HL-60 (cell line): ENCODE results near the gene C1orf105.

Experiments used
- POLR2AphosphoS5 ChIP-seq: IDR thresholded peaks from 2 replicates; pipeline ENCODE4 v1.6.1; 2012; ENCODE audit warnings: low read depth
- SPI1 ChIP-seq: IDR thresholded peaks from 2 replicates; pipeline ENCODE4 v1.6.1; 2012; ENCODE audit warnings: low read depth, mild to moderate bottlenecking, borderline replicate concordance
- TF ChIP-seq, protein P1 (sequence below): IDR thresholded peaks from 2 replicates; pipeline ENCODE4 v1.6.1; 2012; ENCODE audit warnings: low read depth; ENCODE audit not compliant: insufficient replicate concordance
- TF ChIP-seq, protein P2 (sequence below): IDR thresholded peaks from one replicate; pipeline ENCODE4 v1.5.1; 2011; ENCODE audit warnings: low read length, control low read depth, inconsistent platforms; ENCODE audit not compliant: insufficient read depth

DNA sequence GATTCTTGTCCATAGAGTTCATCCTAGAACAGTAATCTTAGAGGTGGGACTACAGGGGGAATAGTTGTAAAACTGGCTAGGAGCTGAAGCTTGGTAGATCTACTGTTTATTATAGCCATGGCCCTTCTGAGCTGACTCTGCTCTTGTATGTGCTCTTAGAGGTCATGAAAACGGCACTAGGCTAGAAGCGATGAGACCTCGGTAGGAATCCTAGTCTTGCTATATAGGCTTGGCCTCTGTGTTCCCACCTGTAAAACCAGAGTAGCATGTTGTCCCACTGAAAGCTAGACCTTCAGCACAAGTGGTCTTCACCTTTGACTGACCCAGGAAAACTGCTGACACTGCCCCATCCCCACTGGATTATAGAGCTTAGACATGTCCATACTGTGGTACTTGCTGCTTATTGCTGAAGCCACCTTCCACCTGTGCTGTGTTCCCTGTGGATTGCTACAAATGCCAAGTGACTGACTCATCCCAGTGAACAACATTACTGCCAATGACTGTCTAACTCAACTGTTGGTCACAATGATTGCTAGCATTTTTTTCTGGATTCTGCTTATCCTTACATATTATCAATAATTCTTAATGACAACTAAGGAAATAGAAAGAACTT is 46.4 kb downstream of the C1orf105 start:
- TF ChIP-seq POLR2AphosphoS5 = no peak
- TF ChIP-seq, protein P1, sequence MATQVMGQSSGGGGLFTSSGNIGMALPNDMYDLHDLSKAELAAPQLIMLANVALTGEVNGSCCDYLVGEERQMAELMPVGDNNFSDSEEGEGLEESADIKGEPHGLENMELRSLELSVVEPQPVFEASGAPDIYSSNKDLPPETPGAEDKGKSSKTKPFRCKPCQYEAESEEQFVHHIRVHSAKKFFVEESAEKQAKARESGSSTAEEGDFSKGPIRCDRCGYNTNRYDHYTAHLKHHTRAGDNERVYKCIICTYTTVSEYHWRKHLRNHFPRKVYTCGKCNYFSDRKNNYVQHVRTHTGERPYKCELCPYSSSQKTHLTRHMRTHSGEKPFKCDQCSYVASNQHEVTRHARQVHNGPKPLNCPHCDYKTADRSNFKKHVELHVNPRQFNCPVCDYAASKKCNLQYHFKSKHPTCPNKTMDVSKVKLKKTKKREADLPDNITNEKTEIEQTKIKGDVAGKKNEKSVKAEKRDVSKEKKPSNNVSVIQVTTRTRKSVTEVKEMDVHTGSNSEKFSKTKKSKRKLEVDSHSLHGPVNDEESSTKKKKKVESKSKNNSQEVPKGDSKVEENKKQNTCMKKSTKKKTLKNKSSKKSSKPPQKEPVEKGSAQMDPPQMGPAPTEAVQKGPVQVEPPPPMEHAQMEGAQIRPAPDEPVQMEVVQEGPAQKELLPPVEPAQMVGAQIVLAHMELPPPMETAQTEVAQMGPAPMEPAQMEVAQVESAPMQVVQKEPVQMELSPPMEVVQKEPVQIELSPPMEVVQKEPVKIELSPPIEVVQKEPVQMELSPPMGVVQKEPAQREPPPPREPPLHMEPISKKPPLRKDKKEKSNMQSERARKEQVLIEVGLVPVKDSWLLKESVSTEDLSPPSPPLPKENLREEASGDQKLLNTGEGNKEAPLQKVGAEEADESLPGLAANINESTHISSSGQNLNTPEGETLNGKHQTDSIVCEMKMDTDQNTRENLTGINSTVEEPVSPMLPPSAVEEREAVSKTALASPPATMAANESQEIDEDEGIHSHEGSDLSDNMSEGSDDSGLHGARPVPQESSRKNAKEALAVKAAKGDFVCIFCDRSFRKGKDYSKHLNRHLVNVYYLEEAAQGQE = no peak
- TF ChIP-seq, protein P2, sequence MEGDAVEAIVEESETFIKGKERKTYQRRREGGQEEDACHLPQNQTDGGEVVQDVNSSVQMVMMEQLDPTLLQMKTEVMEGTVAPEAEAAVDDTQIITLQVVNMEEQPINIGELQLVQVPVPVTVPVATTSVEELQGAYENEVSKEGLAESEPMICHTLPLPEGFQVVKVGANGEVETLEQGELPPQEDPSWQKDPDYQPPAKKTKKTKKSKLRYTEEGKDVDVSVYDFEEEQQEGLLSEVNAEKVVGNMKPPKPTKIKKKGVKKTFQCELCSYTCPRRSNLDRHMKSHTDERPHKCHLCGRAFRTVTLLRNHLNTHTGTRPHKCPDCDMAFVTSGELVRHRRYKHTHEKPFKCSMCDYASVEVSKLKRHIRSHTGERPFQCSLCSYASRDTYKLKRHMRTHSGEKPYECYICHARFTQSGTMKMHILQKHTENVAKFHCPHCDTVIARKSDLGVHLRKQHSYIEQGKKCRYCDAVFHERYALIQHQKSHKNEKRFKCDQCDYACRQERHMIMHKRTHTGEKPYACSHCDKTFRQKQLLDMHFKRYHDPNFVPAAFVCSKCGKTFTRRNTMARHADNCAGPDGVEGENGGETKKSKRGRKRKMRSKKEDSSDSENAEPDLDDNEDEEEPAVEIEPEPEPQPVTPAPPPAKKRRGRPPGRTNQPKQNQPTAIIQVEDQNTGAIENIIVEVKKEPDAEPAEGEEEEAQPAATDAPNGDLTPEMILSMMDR = no peak
- no peak for TF ChIP-seq SPI1
